GM10266 (cell line): ENCODE results near the gene TLL1.

ENCODE experiments used
- DNase-seq: peaks from one replicate; pipeline ENCODE4 v3.0.0; 2012; ENCODE audit errors: extremely low spot score
- CTCF ChIP-seq: IDR thresholded peaks from 2 replicates; pipeline ENCODE4 v1.5.1; 2012; ENCODE audit warnings: mild to moderate bottlenecking, low read depth; ENCODE audit not compliant: control insufficient read depth, insufficient read depth; ENCODE audit errors: missing control alignments

The TLL1 gene

GRCh38 chr4:165966833-165967232, 93.8 kb downstream of the TLL1 start:
- DNase-seq, result no peak
- no peak for TF ChIP-seq CTCF

GRCh38 chr4:165967486-165967885, 94.4 kb downstream of the TLL1 start:
- no peak for DNase-seq

GRCh38 chr4:165970703-165971420, 97.8 kb downstream of the TLL1 start:
- no peak for TF ChIP-seq CTCF
- DNase-seq, result no peak

More at GRCh38 chr4:165967486-165967885, 94.4 kb downstream of the TLL1 start:
- no peak for TF ChIP-seq CTCF

GRCh38 chr4:165971446-165971845, 98.4 kb downstream of the TLL1 start:
- DNase-seq, result no peak
- no peak for TF ChIP-seq CTCF

GRCh38 chr4:165971933-165972332, 98.9 kb downstream of the TLL1 start:
- no peak for DNase-seq

GRCh38 chr4:165972747-165973146, 99.7 kb downstream of the TLL1 start:
- DNase-seq, result no peak
- no peak for TF ChIP-seq CTCF

More at GRCh38 chr4:165971933-165972332, 98.9 kb downstream of the TLL1 start:
- TF ChIP-seq CTCF, result no peak

GRCh38 chr4:165982934-165983333, 109.9 kb downstream of the TLL1 start:
- no peak for DNase-seq
- TF ChIP-seq CTCF, result no peak
